Measurements from ENCODE around the gene GTF2IRD2. TPM values are rescaled to one million over a fixed set of nuclear protein-coding genes. Genes with fewer than 3 reads are reported as not detected.
"Not testable (repeated sequence)": the region's sequence is repeated elsewhere in the genome, so short reads cannot be mapped to it uniquely, and the experiment has no call there.

GTF2IRD2 gene
- total RNA-seq, 2 donors from 2014 or later: 26.9 to 37.2 TPM

- not testable (repeated sequence) for H3K36me3 ChIP-seq; DNase-seq (ENCODE audit: low spot score); ATAC-seq (ENCODE audit: insufficient number of reproducible peaks, low FRiP score, low read depth); H3K27ac ChIP-seq; H3K4me1 ChIP-seq (ENCODE audit: control insufficient read depth in 1 of 2, low read depth in 2 of 2); H3K27me3 ChIP-seq (replicated peaks; ENCODE audit: insufficient read depth); H3K9me3 ChIP-seq; H3K4me3 ChIP-seq
These were observed 77.3 kb downstream of the GTF2IRD2 start, which contains the start of gene NCF1 for GRCh38 chr7:74773760-74774750. Gene NCF1, plus strand, starts transcription at chr7:74774011. Its CDS starts 21 bp downstream, at chr7:74774032.

DNA sequence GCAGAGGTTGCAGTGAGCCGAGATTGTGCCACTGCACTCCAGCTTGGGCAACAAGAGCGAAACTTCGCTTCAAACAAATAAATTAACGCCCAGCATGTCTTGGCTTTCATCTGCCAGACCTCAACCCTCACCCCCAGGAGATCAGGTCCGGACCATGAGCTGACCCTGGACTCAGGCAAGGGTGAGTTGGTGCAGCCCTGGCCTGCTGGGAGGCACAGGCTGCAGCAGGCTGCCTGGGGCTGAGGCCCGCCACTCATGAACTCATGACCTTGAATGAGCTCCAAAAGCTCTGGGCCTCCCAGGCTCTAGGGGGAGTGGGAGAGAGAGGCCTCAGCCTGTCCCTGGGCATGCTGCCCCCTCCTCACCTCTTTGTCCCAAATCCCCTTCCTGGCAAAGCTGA, 79.3 kb downstream of the GTF2IRD2 start:
- ATAC-seq (ENCODE audit: insufficient number of reproducible peaks, low FRiP score, low read depth); H3K27me3 ChIP-seq (replicated peaks; ENCODE audit: insufficient read depth); H3K9me3 ChIP-seq; H3K36me3 ChIP-seq; DNase-seq (ENCODE audit: low spot score); H3K4me3 ChIP-seq; H3K4me1 ChIP-seq (ENCODE audit: control insufficient read depth in 1 of 2, low read depth in 2 of 2); H3K27ac ChIP-seq: not testable (repeated sequence)

DNA sequence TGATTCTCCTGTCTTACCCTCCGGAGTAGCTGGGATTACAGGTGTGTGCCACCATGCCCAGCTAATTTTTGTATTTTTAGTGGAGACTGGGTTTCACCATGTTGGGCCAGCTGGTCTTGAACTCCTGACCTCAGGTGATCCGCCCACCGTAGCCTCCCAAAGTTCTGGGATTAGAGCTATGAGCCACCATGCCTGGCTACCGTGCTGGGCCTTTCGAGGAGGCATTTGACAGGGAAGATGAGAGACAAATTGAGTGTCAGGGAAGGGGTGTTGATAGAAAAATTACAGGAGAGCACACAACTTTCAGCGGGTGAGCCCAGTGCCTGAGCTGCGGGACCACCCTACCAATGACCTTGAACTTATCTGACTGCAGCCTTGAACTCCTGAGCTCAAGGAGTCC, 81.3 kb downstream of the GTF2IRD2 start:
- H3K27ac ChIP-seq; DNase-seq (ENCODE audit: low spot score); H3K4me1 ChIP-seq (ENCODE audit: control insufficient read depth in 1 of 2, low read depth in 2 of 2); H3K27me3 ChIP-seq (replicated peaks; ENCODE audit: insufficient read depth); H3K36me3 ChIP-seq; H3K9me3 ChIP-seq; H3K4me3 ChIP-seq; ATAC-seq (ENCODE audit: insufficient number of reproducible peaks, low FRiP score, low read depth): not testable (repeated sequence)

- H3K4me1 ChIP-seq (ENCODE audit: control insufficient read depth in 1 of 2, low read depth in 2 of 2); ATAC-seq (ENCODE audit: insufficient number of reproducible peaks, low FRiP score, low read depth); H3K9me3 ChIP-seq; H3K4me3 ChIP-seq; DNase-seq (ENCODE audit: low spot score); H3K36me3 ChIP-seq; H3K27ac ChIP-seq; H3K27me3 ChIP-seq (replicated peaks; ENCODE audit: insufficient read depth): not testable (repeated sequence)
These were observed 84.4 kb downstream of the GTF2IRD2 start for GRCh38 chr7:74766991-74767390.

DNA sequence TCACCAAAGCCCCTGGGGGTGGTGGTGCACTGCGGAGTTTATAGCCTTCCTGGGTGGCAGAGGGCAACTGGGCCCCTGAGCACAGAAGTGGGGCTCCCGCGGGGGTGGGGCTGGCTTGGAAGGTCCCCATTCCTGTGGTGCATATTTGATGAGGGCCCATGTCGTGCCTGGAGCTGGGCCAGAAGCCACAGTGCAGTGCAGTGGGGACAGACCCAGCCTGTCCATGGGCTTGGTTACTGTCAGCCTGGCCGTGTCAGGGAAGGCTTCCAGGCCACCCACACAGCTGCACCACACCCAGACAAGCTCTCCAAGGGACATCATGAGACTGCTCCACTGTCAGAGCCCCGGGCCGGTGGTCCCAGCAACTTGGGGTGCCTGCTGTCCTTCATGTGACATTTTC, 84.9 kb downstream of the GTF2IRD2 start:
- not testable (repeated sequence) for H3K27ac ChIP-seq; DNase-seq (ENCODE audit: low spot score); ATAC-seq (ENCODE audit: insufficient number of reproducible peaks, low FRiP score, low read depth); H3K4me1 ChIP-seq (ENCODE audit: control insufficient read depth in 1 of 2, low read depth in 2 of 2); H3K36me3 ChIP-seq; H3K27me3 ChIP-seq (replicated peaks; ENCODE audit: insufficient read depth); H3K9me3 ChIP-seq; H3K4me3 ChIP-seq

DNA sequence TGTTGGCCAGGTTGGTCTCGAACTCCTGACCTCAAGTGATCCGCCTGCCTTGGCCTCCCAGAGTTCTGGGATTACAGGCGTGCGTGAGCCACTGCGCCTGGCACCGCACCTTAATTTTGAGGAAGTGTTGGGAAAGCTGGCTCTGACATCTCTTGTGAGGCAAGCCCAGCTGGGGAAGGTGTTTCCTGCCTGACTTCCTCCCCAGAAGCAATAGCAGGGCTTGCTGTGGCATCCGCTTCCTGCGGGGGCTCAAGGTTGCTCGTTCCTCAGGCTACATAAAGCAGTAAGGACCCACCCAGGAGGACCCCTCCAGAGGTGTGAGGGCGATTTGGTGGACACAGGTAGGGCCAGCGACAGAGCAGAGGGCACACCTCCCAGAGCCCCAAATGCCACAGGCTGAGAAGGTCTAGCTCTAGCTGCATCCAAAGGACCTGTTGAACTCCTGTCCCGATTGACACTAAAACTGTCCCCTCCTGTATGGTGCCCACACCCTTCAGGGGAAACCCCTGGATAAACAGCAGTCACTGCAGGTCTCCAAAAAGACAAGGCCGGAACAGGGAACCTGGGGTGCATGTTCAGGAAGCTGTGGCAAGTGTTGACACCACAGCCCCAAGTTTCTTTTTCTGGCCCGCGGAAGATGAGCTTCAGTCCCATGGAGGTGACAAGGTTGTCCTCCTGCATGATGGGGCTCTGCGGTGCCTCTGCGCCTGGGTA, 86.0 kb downstream of the GTF2IRD2 start:
- not testable (repeated sequence) for DNase-seq (ENCODE audit: low spot score); H3K27me3 ChIP-seq (replicated peaks; ENCODE audit: insufficient read depth); H3K36me3 ChIP-seq; H3K9me3 ChIP-seq; H3K27ac ChIP-seq; H3K4me3 ChIP-seq; H3K4me1 ChIP-seq (ENCODE audit: control insufficient read depth in 1 of 2, low read depth in 2 of 2); ATAC-seq (ENCODE audit: insufficient number of reproducible peaks, low FRiP score, low read depth)

DNA sequence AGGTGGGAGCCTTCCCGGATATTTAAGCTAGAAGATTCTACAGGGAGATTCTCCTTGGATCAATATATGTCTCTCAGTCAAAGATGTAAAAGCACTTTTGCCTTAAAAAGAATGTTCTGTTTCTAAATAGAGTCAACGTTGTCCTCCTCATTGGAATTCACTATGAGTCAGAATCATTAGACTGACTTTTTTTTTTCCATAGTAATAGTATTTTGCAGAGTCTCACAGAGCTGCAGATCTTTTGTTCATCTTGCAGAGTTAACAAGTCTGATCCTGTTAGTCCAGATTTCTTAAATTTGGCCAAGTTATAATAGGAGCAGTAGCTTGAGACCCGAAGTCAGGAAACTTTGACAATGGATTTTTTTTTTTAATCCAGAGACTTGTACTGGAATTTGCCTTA, 92.4 kb downstream of the GTF2IRD2 start:
- not testable (repeated sequence) for H3K4me3 ChIP-seq; ATAC-seq (ENCODE audit: insufficient number of reproducible peaks, low FRiP score, low read depth); DNase-seq (ENCODE audit: low spot score); H3K4me1 ChIP-seq (ENCODE audit: control insufficient read depth in 1 of 2, low read depth in 2 of 2); H3K9me3 ChIP-seq; H3K27ac ChIP-seq; H3K36me3 ChIP-seq; H3K27me3 ChIP-seq (replicated peaks; ENCODE audit: insufficient read depth)

DNA sequence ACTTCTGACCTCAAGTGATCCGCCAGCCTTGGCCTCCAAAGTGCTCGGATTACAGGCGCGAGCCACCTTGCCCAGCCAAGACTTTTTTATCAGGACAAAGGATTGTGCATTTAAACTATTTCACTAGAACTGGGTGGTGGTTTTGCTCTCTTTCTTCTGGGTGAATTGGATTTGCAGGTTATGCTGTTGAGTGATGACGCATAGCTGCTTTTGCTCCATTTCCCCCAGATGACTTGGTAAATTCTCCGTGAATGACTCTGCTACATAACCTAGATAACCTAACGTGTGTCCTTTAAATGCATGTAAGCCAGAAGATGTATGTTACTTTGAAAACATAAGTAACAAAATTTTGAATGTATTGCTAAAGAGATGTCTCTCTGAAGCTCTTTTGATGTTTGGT, 93.1 kb downstream of the GTF2IRD2 start:
- H3K27ac ChIP-seq; H3K36me3 ChIP-seq; H3K4me1 ChIP-seq (ENCODE audit: control insufficient read depth in 1 of 2, low read depth in 2 of 2); ATAC-seq (ENCODE audit: insufficient number of reproducible peaks, low FRiP score, low read depth); H3K27me3 ChIP-seq (replicated peaks; ENCODE audit: insufficient read depth); DNase-seq (ENCODE audit: low spot score); H3K9me3 ChIP-seq; H3K4me3 ChIP-seq: not testable (repeated sequence)

DNA sequence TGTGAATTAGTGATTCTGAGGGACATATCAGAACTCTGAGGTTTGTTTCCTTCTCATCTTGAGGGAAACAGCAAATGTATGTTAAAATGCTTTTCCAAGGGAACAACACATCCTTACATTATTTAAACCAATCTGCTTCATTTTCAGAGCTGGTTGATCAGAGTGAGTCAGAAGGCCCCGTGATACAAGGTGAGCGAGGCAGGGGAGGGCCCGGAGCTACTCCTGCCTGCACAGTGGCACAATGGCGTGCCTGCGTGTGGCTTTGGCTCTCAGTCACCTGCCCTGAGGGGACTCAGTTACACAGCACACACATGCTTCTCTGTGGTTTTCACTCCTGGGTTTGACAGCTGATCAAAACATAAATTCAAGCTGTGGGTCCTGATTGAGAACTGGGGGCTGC, 94.7 kb downstream of the GTF2IRD2 start:
- not testable (repeated sequence) for ATAC-seq (ENCODE audit: insufficient number of reproducible peaks, low FRiP score, low read depth); DNase-seq (ENCODE audit: low spot score); H3K27ac ChIP-seq; H3K4me3 ChIP-seq; H3K9me3 ChIP-seq; H3K4me1 ChIP-seq (ENCODE audit: control insufficient read depth in 1 of 2, low read depth in 2 of 2); H3K36me3 ChIP-seq; H3K27me3 ChIP-seq (replicated peaks; ENCODE audit: insufficient read depth)

DNA sequence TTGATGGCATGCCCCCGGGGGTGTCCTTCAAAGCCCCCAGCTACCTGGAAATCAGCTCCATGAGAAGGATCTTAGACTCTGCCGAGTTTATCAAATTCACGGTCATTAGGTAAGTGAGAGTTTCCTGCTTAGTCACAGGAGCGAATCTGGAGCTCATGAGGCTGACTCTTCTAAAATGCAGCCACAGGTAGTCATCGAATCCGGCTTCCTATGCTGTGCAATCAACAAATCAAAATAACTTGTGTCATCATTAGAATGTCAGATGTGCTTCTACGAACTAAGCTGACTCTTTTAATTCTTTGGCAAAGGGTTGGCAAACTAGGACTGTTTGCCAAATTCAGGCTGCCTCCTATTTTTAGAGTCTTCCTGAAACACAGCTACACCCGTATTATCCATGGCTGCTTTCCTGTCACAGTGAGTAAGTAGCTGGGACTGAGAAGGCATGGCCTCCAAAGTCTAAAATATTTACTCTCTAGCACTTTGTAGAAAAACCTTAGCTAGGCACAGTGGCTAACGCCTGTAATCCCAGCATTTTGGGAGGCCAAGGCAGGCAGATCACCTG, 97.4 kb downstream of the GTF2IRD2 start:
- not testable (repeated sequence) for H3K27ac ChIP-seq, H3K36me3 ChIP-seq
- ATAC-seq (ENCODE audit: insufficient number of reproducible peaks, low FRiP score, low read depth): peak; percentile 93

More for the DNA sequence above, 97.4 kb downstream of the GTF2IRD2 start:
- H3K4me3 ChIP-seq; DNase-seq (ENCODE audit: low spot score); H3K4me1 ChIP-seq (ENCODE audit: control insufficient read depth in 1 of 2, low read depth in 2 of 2); H3K9me3 ChIP-seq; H3K27me3 ChIP-seq (replicated peaks; ENCODE audit: insufficient read depth): not testable (repeated sequence)
